Activated T-helper 2 cell treated with anti-CD3 and anti-CD28 coated beads, Interferon-gamma antibody, Interleukin-2, Interleukin-4, amounts not matched to agents 10 μg/mL and 5 μg/mL and 100 μg/mL, durations not matched to agents 14 hours and 24 hours and 36 hours (primary cell): Measurements from ENCODE around the gene L1CAM. TPM values are rescaled to one million over a fixed set of nuclear protein-coding genes. Genes with fewer than 3 reads are reported as not detected.

ENCODE experiments used
- DNase-seq: peaks from one replicate; pipeline ENCODE4 v3.0.0; 2021; ENCODE audit warnings: low spot score
- H3K27ac Mint-ChIP-seq: one replicate; pipeline ENCODE4 v1.8.0; 2021; ENCODE audit warnings: mixed read lengths
- H3K27me3 Mint-ChIP-seq: one replicate; pipeline ENCODE4 v1.8.0; 2021; ENCODE audit warnings: low read depth, mixed read lengths
- H3K36me3 Mint-ChIP-seq: one replicate; pipeline ENCODE4 v1.8.0; 2021; ENCODE audit warnings: low read depth, mixed read lengths
- H3K4me1 Mint-ChIP-seq: one replicate; pipeline ENCODE4 v1.8.0; 2021; ENCODE audit warnings: low read depth, mixed read lengths
- H3K4me3 Mint-ChIP-seq: one replicate; pipeline ENCODE4 v1.8.0; 2021; ENCODE audit warnings: low read depth, mild to moderate bottlenecking, moderate library complexity, mixed read lengths
- H3K9me3 Mint-ChIP-seq: one replicate; pipeline ENCODE4 v1.8.0; 2021; ENCODE audit warnings: mixed read lengths
- intact Hi-C: fragments of 100-400 bp; cut with micrococcal nuclease; formaldehyde crosslinking; loops from one replicate; pipeline ENCODE4 v1.15.1; 2023
- total RNA-seq: library from RNA; stranded (reverse); gene quantifications from 2 replicates; pipeline ENCODE4 v1.2.3, GENCODE V29; 2022

L1CAM gene
- total RNA-seq, 1 donor from 2014 or later = 0.98 TPM

DNA sequence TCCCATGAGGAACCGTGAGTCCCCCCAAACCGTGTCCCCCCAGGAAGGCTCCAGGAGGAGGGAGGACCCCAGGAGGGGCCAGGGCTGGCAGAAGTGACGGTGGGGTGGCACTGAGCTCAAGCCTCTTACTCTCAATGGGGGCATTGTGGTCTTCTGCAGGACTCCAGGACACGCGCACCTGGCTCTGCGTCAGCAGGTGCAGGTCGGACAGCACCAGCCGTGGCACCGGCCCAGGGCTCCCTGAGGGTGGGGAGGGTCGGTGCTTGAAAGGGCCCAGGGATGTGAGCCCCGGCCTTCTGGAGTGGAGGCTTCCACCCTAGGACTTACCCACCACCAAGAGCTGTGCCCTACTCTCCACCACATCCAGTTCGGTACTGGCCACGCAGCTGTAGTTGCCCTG is 18.3 kb downstream of the L1CAM start:
- Mint-ChIP-seq H3K4me3 (no peak overlapping the region), H3K36me3 (no peaks in the 10 kb centered on the region), H3K27ac (no peak overlapping the region)

DNA sequence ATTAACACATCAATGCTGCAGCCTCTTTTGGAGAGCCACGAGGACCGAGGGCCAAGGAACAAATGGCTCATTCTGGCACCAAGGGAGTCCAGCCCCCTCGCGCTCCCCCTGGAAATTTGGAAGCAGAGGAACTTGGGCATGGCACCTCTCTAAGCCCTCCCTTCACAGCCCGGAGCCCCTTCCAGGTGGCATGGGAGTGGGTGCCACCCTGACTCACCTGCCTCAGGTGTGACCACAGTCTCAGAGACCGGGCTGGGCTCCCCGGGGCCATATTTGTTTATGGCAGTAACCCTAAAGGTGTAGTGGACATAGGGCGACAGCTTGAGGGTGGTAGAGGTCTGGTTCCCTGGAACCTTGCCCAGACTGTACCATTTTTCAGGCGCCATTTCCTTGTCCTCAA is 18.8 kb downstream of the L1CAM start:
- no peaks in the 10 kb centered on the region for H3K4me1 Mint-ChIP-seq
- no peaks in the 10 kb centered on the region for H3K27me3 Mint-ChIP-seq
- no peak overlapping the region for H3K27ac Mint-ChIP-seq
- intact Hi-C loops = no loop called here
- no peak overlapping the region for H3K4me3 Mint-ChIP-seq
- DNase-seq = no peak
- H3K36me3 Mint-ChIP-seq = no peaks in the 10 kb centered on the region
- H3K9me3 Mint-ChIP-seq = no peaks in the 10 kb centered on the region

More for the DNA sequence above, 18.3 kb downstream of the L1CAM start:
- intact Hi-C loops = no loop called here
- Mint-ChIP-seq H3K4me1 (no peaks in the 10 kb centered on the region), H3K27me3 (no peaks in the 10 kb centered on the region), H3K9me3 (no peaks in the 10 kb centered on the region)
- DNase-seq = no peak

DNA sequence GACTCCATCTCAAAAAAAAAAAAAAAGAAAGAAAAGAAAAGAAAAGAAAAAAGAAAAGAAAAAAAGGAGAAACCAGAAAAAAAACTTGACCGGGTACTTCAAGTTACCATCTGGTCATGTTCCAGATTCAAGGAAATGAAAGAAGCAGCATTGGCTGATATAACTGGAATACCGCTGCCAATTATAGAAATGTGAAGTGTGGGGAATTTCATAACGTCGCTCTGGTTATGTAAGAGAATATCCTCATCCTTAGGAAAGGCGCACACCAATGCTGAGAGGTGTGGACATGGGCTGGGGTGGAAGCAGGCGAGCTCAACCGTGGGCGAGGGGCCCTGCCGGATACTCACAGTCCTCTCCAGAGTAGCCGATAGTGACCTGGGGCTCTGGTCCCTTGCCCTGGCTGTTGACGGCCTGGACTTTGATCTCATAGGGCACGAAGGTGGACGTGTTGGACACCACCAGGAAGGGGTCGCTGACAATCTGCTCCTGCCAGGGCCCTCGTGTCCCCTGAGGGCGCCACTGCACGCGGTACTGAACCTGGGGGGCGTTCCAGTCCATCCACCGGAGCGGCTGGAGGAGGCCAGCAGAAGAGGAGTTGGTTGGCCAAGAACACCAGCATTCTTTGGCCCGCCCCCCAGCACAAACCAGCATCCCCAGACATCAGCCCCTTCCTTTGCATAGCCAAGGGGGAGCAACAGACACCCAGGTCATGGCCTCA is 19.5 kb downstream of the L1CAM start:
- Mint-ChIP-seq H3K4me3 (no peak overlapping the region), H3K27ac (no peak overlapping the region), H3K4me1 (no peaks in the 10 kb centered on the region), H3K27me3 (no peaks in the 10 kb centered on the region), H3K9me3 (no peaks in the 10 kb centered on the region), H3K36me3 (no peaks in the 10 kb centered on the region)
- DNase-seq = no peak
- intact Hi-C loops = no loop called here

DNA sequence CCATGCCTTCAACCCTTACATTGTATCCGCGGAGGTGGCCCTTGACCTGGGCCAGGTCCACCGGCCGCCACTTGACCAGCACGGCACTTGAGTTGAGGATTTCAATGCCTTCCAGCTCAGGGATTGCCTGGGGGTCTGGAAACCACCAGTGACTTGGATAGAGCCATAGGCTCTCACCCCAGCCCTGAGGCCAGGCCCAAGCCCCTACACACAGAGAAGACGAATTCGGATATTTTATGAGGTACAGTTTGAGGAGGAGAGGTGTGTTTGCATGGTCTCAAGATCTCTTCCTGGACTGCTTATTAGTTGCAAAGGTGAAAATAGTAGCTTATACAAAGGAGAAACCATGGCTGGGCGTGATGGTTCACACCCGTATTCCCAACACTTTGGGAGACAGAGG is 20.3 kb downstream of the L1CAM start:
- Mint-ChIP-seq H3K27ac (no peak overlapping the region), H3K27me3 (no peaks in the 10 kb centered on the region), H3K9me3 (no peaks in the 10 kb centered on the region), H3K36me3 (no peaks in the 10 kb centered on the region), H3K4me1 (no peaks in the 10 kb centered on the region), H3K4me3 (no peak overlapping the region)
- intact Hi-C loops = no loop called here
- DNase-seq = no peak

DNA sequence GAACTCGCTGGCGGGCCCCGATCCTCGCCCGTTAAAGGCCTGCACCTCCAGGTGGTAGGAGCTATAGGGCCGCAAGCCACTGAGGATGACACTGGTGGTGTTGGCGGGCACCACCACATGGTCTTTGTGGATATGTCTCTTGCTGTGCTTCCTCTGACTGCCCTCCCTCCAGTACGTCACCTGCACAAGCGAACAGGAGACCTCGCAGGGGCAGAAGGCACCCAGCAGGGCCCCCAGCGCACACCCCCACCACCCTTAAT is 20.7 kb downstream of the L1CAM start:
- Mint-ChIP-seq H3K4me1 (no peaks in the 10 kb centered on the region), H3K9me3 (no peaks in the 10 kb centered on the region), H3K4me3 (no peak overlapping the region), H3K36me3 (no peaks in the 10 kb centered on the region), H3K27ac (no peak overlapping the region), H3K27me3 (no peaks in the 10 kb centered on the region)
- intact Hi-C loops = no loop called here
- DNase-seq = no peak

DNA sequence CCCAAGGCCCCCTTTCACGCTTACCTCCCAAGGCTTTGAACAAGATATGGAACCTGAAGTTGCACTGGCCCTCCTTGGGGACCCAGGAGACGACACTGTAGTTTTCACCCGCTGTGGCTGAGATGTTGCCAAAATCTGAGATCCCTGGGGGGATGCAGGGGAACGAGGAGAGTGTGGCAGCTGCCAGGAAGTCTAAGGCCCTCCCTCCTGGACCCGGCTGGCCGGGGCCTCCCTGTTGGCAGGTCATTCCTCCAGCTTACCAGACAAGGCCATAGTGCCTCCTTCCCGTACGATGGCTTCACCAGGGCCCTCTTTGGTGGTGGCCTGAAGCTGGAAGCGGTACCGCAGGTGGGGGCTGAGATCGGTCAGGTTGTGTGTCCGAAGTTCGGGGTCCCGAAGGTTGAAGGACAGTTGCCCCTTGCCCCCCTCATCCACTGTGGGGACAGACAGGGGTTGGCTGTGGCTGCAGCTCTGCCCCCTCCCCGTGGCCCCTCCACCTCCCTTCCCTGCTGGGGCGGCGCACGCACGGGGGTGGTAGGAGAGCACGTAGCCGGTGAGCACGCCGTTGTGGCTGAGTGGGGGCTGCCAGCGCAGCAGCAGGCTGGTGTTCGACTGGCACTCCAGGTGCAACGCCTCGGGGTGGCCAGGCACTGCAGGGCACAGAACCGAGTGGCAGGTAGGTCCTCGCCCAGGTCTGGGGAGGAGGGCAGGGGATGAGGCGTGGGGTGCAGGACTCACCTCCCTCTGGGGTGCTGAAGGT is 21.2 kb downstream of the L1CAM start:
- Mint-ChIP-seq H3K27me3 (no peaks in the 10 kb centered on the region), H3K4me1 (no peaks in the 10 kb centered on the region), H3K27ac (no peak overlapping the region), H3K4me3 (no peak overlapping the region), H3K36me3 (no peaks in the 10 kb centered on the region), H3K9me3 (no peaks in the 10 kb centered on the region)
- DNase-seq = no peak
- intact Hi-C loops = no loop called here

DNA sequence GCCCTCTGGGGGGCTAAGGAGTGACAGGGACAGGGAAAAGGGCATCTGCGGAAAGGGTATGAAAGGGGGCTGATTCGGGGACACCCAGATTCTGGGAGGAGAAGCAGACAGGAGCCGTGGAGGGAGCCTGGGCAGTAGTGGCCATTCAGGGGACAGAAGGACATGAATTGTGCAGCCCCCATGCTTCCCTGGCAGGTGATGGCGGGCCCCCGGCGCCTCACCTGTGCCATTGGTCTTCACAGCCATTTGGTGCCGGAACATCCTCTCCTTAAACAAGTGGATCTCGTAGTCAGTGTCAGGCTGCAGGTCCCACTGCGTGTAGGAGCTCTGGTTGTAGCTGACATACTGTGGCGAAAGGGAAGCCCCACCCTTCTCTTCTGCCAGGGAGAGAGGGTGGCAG is 21.9 kb downstream of the L1CAM start:
- intact Hi-C loops = no loop called here
- H3K36me3 Mint-ChIP-seq = no peaks in the 10 kb centered on the region
- H3K9me3 Mint-ChIP-seq = no peaks in the 10 kb centered on the region
- peaks cover 3% of the 10 kb centered on the region for H3K27me3 Mint-ChIP-seq
- H3K27ac Mint-ChIP-seq = no peak overlapping the region
- no peak for DNase-seq
- no peak overlapping the region for H3K4me3 Mint-ChIP-seq
- no peaks in the 10 kb centered on the region for H3K4me1 Mint-ChIP-seq

DNA sequence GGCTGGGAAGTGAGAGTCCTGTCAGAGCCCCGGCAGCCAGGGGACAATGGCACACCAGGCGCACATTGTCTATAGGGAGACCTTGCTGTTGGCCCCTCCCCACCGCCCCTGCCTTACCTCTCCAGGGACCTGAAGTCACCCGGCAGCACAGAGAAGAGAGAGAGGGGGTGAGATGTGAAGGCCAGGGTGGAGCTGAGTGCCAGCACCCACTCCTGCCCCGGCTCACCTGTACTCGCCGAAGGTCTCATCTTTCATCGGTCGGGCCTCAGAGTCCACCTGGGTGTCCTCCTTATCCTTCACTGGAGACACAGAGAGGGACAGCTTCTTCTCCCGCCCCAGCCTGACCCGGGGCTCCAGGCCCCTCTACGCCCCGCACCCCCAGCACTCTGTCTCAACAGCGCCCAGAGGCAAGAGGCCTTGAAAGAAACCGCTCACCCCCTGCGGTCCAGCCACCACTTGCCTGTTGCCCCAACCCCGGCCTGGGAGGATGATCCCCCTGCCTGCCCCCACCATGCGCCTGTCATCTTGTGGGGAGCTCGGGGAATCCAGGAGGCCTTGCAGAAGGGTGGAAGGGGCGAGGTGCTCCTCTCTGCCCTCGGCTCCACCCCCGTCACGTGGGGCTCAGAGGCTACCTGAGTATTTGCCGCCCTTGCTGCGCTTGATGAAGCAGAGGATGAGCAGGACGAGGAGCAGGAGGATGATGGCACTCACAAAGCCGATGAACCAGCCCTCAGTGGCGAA is 22.6 kb downstream of the L1CAM start:
- Mint-ChIP-seq H3K27me3 (peaks cover 3% of the 10 kb centered on the region), H3K9me3 (no peaks in the 10 kb centered on the region), H3K27ac (no peak overlapping the region), H3K4me1 (no peaks in the 10 kb centered on the region), H3K36me3 (no peaks in the 10 kb centered on the region), H3K4me3 (no peak overlapping the region)
- no peak for DNase-seq
- intact Hi-C loops = no loop called here

DNA sequence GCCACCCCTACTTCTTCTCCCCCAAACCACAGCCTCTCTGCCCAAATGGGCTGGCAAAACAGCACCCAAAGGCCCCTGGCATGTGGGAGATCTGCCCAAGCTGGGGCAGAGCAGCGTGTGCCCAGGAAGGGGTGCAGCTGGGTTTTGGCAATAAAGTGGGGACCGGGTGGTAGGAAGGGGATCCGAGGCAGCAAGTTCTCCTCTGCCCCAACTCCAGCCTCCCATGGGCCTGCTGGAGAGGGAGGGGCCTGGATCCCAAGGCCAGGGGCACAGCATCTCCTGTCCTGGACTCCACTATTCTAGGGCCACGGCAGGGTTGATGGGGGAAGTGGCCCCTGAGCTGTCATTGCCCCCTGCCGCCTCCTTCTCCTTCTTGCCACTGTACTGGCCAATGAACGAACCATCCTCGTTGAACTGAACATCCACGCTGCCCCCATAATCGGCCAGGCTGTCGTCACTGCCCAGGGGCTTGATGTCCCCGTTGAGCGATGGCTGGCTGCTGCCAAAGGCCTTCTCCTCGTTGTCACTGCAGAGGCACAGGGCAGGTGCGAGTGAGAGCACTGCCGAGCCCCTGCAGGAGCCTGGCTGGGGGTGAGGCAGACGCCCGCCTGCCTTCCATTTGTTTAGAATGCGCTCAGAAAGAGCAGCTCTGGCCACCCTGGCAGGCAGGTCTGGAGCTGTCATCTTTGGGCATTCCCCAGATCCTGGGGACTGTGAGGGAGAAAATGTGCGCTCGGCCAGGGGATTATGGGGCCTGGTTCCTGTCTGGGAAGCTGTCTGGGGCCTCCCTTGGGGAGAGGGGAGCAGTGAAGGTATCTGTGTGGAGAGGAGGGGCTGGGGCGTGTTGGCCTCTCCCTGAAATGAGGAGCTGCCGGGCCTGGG is 23.4 kb downstream of the L1CAM start:
- H3K4me1 Mint-ChIP-seq = no peaks in the 10 kb centered on the region
- no peaks in the 10 kb centered on the region for H3K9me3 Mint-ChIP-seq

DNA sequence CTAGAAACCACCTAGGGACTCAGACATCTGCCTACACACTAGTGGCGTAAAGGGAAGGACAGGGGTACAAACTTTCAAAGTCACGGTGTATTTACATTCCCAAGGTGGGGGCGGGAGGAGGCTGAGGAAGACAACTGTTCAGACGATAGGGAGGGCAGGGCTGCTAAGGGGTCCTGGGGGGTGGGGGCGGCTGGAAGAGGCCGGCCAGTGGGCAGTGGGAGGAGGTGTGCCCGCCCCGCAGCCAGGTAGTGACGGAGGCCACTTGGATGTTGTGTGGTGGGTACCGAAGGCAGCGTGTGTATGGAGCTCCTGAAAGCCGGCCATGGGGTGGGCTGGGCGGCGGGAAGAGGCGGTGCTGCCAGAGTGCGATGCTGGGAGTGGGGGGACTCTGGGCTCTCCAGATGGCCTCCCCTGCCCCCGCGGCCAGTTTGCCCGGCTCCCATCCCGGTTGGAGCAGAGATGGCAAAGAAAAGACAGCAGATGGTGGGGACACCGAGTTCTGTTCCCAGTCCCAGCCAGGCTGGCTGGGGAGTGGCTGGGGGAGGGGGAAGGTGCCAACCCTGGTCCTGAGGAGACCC is 24.2 kb downstream of the L1CAM start:
- H3K27me3 Mint-ChIP-seq = peaks cover 3% of the 10 kb centered on the region
- intact Hi-C loops = no loop called here
- no peaks in the 10 kb centered on the region for H3K4me1 Mint-ChIP-seq
- no peaks in the 10 kb centered on the region for H3K36me3 Mint-ChIP-seq
- no peak overlapping the region for H3K27ac Mint-ChIP-seq
- no peak overlapping the region for H3K4me3 Mint-ChIP-seq
- no peak for DNase-seq
- H3K9me3 Mint-ChIP-seq = no peaks in the 10 kb centered on the region

More for the DNA sequence above, 23.4 kb downstream of the L1CAM start:
- DNase-seq = no peak
- intact Hi-C loops = no loop called here
- H3K36me3 Mint-ChIP-seq = no peaks in the 10 kb centered on the region
- H3K27ac Mint-ChIP-seq = no peak overlapping the region
- peaks cover 3% of the 10 kb centered on the region for H3K27me3 Mint-ChIP-seq
- no peak overlapping the region for H3K4me3 Mint-ChIP-seq

DNA sequence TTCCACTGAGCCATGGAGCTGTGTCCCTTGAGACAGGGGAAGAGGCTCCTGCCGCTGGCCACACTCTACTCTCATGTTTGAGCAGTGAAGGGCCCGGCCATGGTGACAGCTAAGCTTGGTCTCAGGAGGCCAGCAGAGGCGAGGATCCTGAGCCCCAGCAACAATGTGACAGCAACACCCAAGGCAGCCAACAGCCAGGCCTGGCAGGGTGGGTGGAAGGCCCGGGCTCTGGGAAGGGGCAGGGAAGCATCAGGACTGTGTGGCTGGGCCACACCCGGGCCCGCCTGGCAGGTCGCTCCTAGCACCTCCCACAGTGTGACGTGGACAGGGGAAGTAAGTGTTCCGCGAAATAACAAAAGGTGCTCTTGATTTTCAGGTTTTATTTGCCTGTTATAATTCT is 24.8 kb downstream of the L1CAM start:
- no peaks in the 10 kb centered on the region for H3K9me3 Mint-ChIP-seq
- no peaks in the 10 kb centered on the region for H3K4me1 Mint-ChIP-seq
- intact Hi-C loops = no loop called here
- DNase-seq = no peak
- H3K27me3 Mint-ChIP-seq = peaks cover 3% of the 10 kb centered on the region
- no peak overlapping the region for H3K4me3 Mint-ChIP-seq
- H3K27ac Mint-ChIP-seq = no peak overlapping the region
- H3K36me3 Mint-ChIP-seq = no peaks in the 10 kb centered on the region

DNA sequence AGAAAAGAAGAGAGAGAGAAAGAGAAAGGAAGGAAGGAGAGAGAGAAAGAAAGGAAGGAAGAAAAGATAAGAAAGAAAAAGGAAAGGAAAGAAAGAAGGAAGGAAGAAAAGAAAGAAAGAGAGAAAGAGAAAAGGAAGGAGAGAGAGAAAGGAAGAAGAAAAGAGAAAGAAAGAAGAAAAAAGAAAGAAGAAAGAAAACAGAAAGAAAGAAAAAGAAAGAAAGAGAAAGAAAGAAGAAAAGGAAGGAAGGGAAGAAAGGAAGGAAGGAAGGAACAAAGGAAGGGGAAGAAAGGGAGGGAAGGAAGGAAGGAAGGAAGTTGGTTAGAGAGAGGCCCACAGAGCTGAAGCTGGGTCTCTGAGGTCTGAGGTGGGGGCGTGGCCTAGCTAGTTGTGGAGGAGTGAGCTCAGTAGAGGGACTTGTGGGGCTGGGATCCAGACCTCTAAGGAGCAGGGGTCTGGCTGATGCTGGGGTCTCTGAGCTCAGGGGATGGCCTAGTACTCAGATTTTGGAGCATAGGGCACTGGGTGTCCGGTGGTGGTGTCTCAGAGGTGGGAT is 28.5 kb downstream of the L1CAM start:
- H3K9me3 Mint-ChIP-seq = no peaks in the 10 kb centered on the region
- no peak for DNase-seq
- no peak overlapping the region for H3K4me3 Mint-ChIP-seq
- H3K27me3 Mint-ChIP-seq = peaks cover 5% of the 10 kb centered on the region
- no peaks in the 10 kb centered on the region for H3K36me3 Mint-ChIP-seq
- intact Hi-C loops = no loop called here
- no peaks in the 10 kb centered on the region for H3K4me1 Mint-ChIP-seq
- H3K27ac Mint-ChIP-seq = no peak overlapping the region
